Heart left ventricle (tissue), 13 donors: ENCODE results near the gene SAMD13.

Experiments
- POLR2A ChIP-seq, 2 donors: fragments of 450-650 bp; IDR thresholded peaks; one replicate each; pipeline ENCODE4 v1.6.1; 2017; ENCODE audit warnings: antibody characterized with exemption in 2 of 2, mild to moderate bottlenecking in 2 of 2, moderate library complexity in 2 of 2
- TF ChIP-seq, protein P1 (sequence below), 12 donors: fragments of 200-600 bp; sonication (generic) in 4 of 12; IDR thresholded peaks; one replicate each; pipeline versions ENCODE4 v1.5.0 to v1.8.0; 2018 to 2022; ENCODE audit warnings: antibody characterized with exemption in 12 of 12, mild to moderate bottlenecking in 5 of 12
- donor health status: ischemic (EF 13 %, LVEDD 7.1; RV severe dilation, severe dysfunction).
- donor health status: DM: no; HTN: yes; CAD: no.
- donor health status: DM: no; HTN: no; CAD: no.
- donor health status: ischemic (EF 25% LVEDD 6.9; RV normal size, moderate dysfunction).
- donor health status: ischemic (EF 25% LVEDD 5.7; RV mildly dilated, moderate dysfunction).
- donor health status: ischemic (EF 35%, LVEDD 5.7; RV mildly dilated, moderate dysfunction).
- donor health status: nonischemic (EF 11% LVEDD 7.7; RV severe dilation, severe dysfunction).
- donor health status: DM: yes; HTN: yes; CAD: no.
- donor health status: PGD.
- donor health status: ischemic (EF 29% LVEDD 5.4; RV normal size, mild dysfunction).
- donor health status: nonischemic (EF 23%, LVEDD 6.1; RV moderate dilation, normal function).

GRCh38 chr1:84257617-84258016, 43.9 kb upstream of the SAMD13 start:
- TF ChIP-seq, protein P1, sequence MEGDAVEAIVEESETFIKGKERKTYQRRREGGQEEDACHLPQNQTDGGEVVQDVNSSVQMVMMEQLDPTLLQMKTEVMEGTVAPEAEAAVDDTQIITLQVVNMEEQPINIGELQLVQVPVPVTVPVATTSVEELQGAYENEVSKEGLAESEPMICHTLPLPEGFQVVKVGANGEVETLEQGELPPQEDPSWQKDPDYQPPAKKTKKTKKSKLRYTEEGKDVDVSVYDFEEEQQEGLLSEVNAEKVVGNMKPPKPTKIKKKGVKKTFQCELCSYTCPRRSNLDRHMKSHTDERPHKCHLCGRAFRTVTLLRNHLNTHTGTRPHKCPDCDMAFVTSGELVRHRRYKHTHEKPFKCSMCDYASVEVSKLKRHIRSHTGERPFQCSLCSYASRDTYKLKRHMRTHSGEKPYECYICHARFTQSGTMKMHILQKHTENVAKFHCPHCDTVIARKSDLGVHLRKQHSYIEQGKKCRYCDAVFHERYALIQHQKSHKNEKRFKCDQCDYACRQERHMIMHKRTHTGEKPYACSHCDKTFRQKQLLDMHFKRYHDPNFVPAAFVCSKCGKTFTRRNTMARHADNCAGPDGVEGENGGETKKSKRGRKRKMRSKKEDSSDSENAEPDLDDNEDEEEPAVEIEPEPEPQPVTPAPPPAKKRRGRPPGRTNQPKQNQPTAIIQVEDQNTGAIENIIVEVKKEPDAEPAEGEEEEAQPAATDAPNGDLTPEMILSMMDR (IDR thresholded peaks at IDR 0.05) = no peak
- no peak for TF ChIP-seq POLR2A (IDR thresholded peaks at IDR 0.05)
